ENCODE results near the gene CMTM2.

CMTM2 gene

GRCh38 chr16:66596986-66597848 lies 18.0 kb downstream of the CMTM2 start:
- no peak overlapping the region for H2AK5ac ChIP-seq (ENCODE audit: low read length, severe bottlenecking)
- no peak overlapping the region for H3K4ac ChIP-seq (ENCODE audit: low read depth in 1 of 2, low read length in 2 of 2)
- no peak overlapping the region for H2BK120ac ChIP-seq (ENCODE audit: low read depth, low read length)
- H2BK15ac ChIP-seq (ENCODE audit: low read depth, poor library complexity, severe bottlenecking): no peak overlapping the region
- 88% methylated on average over 5 of the region's 5 CpGs for WGBS
- no peak for DNase-seq
- no peaks in the 10 kb centered on the region for H3K9me3 ChIP-seq (ENCODE audit: control insufficient read depth, low read length)
- no peak overlapping the region for H3K23ac ChIP-seq (ENCODE audit: low read length in 2 of 2)
- no peak overlapping the region for H3K4me3 ChIP-seq (ENCODE audit: insufficient read depth in 1 of 2, low read depth in 1 of 2, low read length in 2 of 2)
- H2BK5ac ChIP-seq (ENCODE audit: low read depth, low read length, poor library complexity, severe bottlenecking): no peak overlapping the region
- no peak overlapping the region for H2BK12ac ChIP-seq (ENCODE audit: low read length in 2 of 2)
- H3K4me2 ChIP-seq (ENCODE audit: low read length, poor library complexity, severe bottlenecking): no peak overlapping the region
- H3K4me1 ChIP-seq (ENCODE audit: control insufficient read depth, insufficient read depth, low read depth, low read length): peaks cover 5% of the 10 kb centered on the region
- no peak overlapping the region for H2AFZ ChIP-seq (ENCODE audit: low read depth, low read length)
- H3K27ac ChIP-seq (ENCODE audit: low read length, poor library complexity, severe bottlenecking): no peak overlapping the region
- H3K9ac ChIP-seq (ENCODE audit: low read length): no peak overlapping the region
- H3K27me3 ChIP-seq (ENCODE audit: control insufficient read depth in 1 of 2, insufficient read depth in 1 of 2, low read length in 2 of 2): peaks cover 0 to 11% of the 10 kb centered on the region in 2 experiments
- no peaks in the 10 kb centered on the region for H3K79me1 ChIP-seq (replicated peaks; ENCODE audit: low read length, poor library complexity, severe bottlenecking)
- H4K91ac ChIP-seq (ENCODE audit: low read length): no peak overlapping the region
- no peak overlapping the region for H3K18ac ChIP-seq (ENCODE audit: low read depth in 1 of 2, low read length in 2 of 2)
- no peak overlapping the region for H3K14ac ChIP-seq (ENCODE audit: low read length in 2 of 2)
- H3K36me3 ChIP-seq (ENCODE audit: control insufficient read depth in 1 of 2, insufficient read depth in 2 of 2, low read depth in 1 of 2, low read length in 2 of 2): no peaks in the 10 kb centered on the region
- H4K8ac ChIP-seq (ENCODE audit: low read length): no peak overlapping the region

- Histone ChIP-seq H3K4ac (ENCODE audit: low read depth in 1 of 2, low read length in 2 of 2) (no peak overlapping the region), H2AK5ac (ENCODE audit: low read length, severe bottlenecking) (no peak overlapping the region), H3K27ac (ENCODE audit: low read length, poor library complexity, severe bottlenecking) (no peak overlapping the region), H2BK15ac (ENCODE audit: low read depth, poor library complexity, severe bottlenecking) (no peak overlapping the region), H2BK12ac (ENCODE audit: low read length in 2 of 2) (no peak overlapping the region), H3K9ac (ENCODE audit: low read length) (no peak overlapping the region), H3K27me3 (ENCODE audit: control insufficient read depth in 1 of 2, insufficient read depth in 1 of 2, low read length in 2 of 2) (peaks cover 0 to 11% of the 10 kb centered on the region in 2 experiments), H3K36me3 (ENCODE audit: control insufficient read depth in 1 of 2, insufficient read depth in 2 of 2, low read depth in 1 of 2, low read length in 2 of 2) (no peaks in the 10 kb centered on the region), H3K9me3 (ENCODE audit: control insufficient read depth, low read length) (no peaks in the 10 kb centered on the region), H4K91ac (ENCODE audit: low read length) (no peak overlapping the region), H3K4me2 (ENCODE audit: low read length, poor library complexity, severe bottlenecking) (no peak overlapping the region), H2BK5ac (ENCODE audit: low read depth, low read length, poor library complexity, severe bottlenecking) (no peak overlapping the region), H4K8ac (ENCODE audit: low read length) (no peak overlapping the region), H3K4me3 (ENCODE audit: insufficient read depth in 1 of 2, low read depth in 1 of 2, low read length in 2 of 2) (no peak overlapping the region), H2BK120ac (ENCODE audit: low read depth, low read length) (no peak overlapping the region), H3K14ac (ENCODE audit: low read length in 2 of 2) (no peak overlapping the region), H3K79me1 (replicated peaks; ENCODE audit: low read length, poor library complexity, severe bottlenecking) (no peaks in the 10 kb centered on the region), H3K23ac (ENCODE audit: low read length in 2 of 2) (no peak overlapping the region), H2AFZ (ENCODE audit: low read depth, low read length) (no peak overlapping the region), H3K4me1 (ENCODE audit: control insufficient read depth, insufficient read depth, low read depth, low read length) (peaks cover 5% of the 10 kb centered on the region), H3K18ac (ENCODE audit: low read depth in 1 of 2, low read length in 2 of 2) (no peak overlapping the region)
- no CpG with 5 or more reads among the region's 3 CpGs for WGBS
- no peak for DNase-seq
These were observed 18.8 kb downstream of the CMTM2 start for GRCh38 chr16:66598111-66598510.

- no peak overlapping the region for H2BK120ac ChIP-seq (ENCODE audit: low read depth, low read length)
- no peak overlapping the region for H2BK12ac ChIP-seq (ENCODE audit: low read length in 2 of 2)
- no peak overlapping the region for H3K9ac ChIP-seq (ENCODE audit: low read length)
- no peak overlapping the region for H3K27ac ChIP-seq (ENCODE audit: low read length, poor library complexity, severe bottlenecking)
- no peak overlapping the region for H4K8ac ChIP-seq (ENCODE audit: low read length)
- no peak overlapping the region for H3K18ac ChIP-seq (ENCODE audit: low read depth in 1 of 2, low read length in 2 of 2)
- no peak overlapping the region for H3K4ac ChIP-seq (ENCODE audit: low read depth in 1 of 2, low read length in 2 of 2)
- H2BK5ac ChIP-seq (ENCODE audit: low read depth, low read length, poor library complexity, severe bottlenecking): no peak overlapping the region
- no peaks in the 10 kb centered on the region for H3K79me1 ChIP-seq (replicated peaks; ENCODE audit: low read length, poor library complexity, severe bottlenecking)
- no peak overlapping the region for H2AK5ac ChIP-seq (ENCODE audit: low read length, severe bottlenecking)
- WGBS: 86% methylated on average over 4 of the region's 4 CpGs
- no peaks in the 10 kb centered on the region for H3K36me3 ChIP-seq (ENCODE audit: control insufficient read depth in 1 of 2, insufficient read depth in 2 of 2, low read depth in 1 of 2, low read length in 2 of 2)
- H3K23ac ChIP-seq (ENCODE audit: low read length in 2 of 2): no peak overlapping the region
- H3K4me1 ChIP-seq (ENCODE audit: control insufficient read depth, insufficient read depth, low read depth, low read length): peaks cover 9% of the 10 kb centered on the region
- H3K4me2 ChIP-seq (ENCODE audit: low read length, poor library complexity, severe bottlenecking): no peak overlapping the region
- DNase-seq: no peak
- no peak overlapping the region for H2BK15ac ChIP-seq (ENCODE audit: low read depth, poor library complexity, severe bottlenecking)
- no peak overlapping the region for H2AFZ ChIP-seq (ENCODE audit: low read depth, low read length)
- no peak overlapping the region for H4K91ac ChIP-seq (ENCODE audit: low read length)
- H3K9me3 ChIP-seq (ENCODE audit: control insufficient read depth, low read length): no peaks in the 10 kb centered on the region
- H3K4me3 ChIP-seq (ENCODE audit: insufficient read depth in 1 of 2, low read depth in 1 of 2, low read length in 2 of 2): no peak overlapping the region
- peaks cover 0 to 3% of the 10 kb centered on the region in 2 experiments for H3K27me3 ChIP-seq (ENCODE audit: control insufficient read depth in 1 of 2, insufficient read depth in 1 of 2, low read length in 2 of 2)
- H3K14ac ChIP-seq (ENCODE audit: low read length in 2 of 2): no peak overlapping the region
These were observed 20.5 kb downstream of the CMTM2 start for GRCh38 chr16:66599726-66600125.

GRCh38 chr16:66600477-66600876 lies 21.2 kb downstream of the CMTM2 start:
- Histone ChIP-seq H3K9ac (ENCODE audit: low read length) (no peak overlapping the region), H3K27me3 (ENCODE audit: control insufficient read depth in 1 of 2, insufficient read depth in 1 of 2, low read length in 2 of 2) (no peaks in the 10 kb centered on the region), H3K4me1 (ENCODE audit: control insufficient read depth, insufficient read depth, low read depth, low read length) (peaks cover 9% of the 10 kb centered on the region), H2BK12ac (ENCODE audit: low read length in 2 of 2) (no peak overlapping the region), H2BK15ac (ENCODE audit: low read depth, poor library complexity, severe bottlenecking) (no peak overlapping the region), H3K18ac (ENCODE audit: low read depth in 1 of 2, low read length in 2 of 2) (no peak overlapping the region), H4K91ac (ENCODE audit: low read length) (no peak overlapping the region), H3K4ac (ENCODE audit: low read depth in 1 of 2, low read length in 2 of 2) (no peak overlapping the region), H3K23ac (ENCODE audit: low read length in 2 of 2) (no peak overlapping the region), H2BK120ac (ENCODE audit: low read depth, low read length) (no peak overlapping the region), H3K36me3 (ENCODE audit: control insufficient read depth in 1 of 2, insufficient read depth in 2 of 2, low read depth in 1 of 2, low read length in 2 of 2) (no peaks in the 10 kb centered on the region), H2AFZ (ENCODE audit: low read depth, low read length) (no peak overlapping the region), H3K4me2 (ENCODE audit: low read length, poor library complexity, severe bottlenecking) (no peak overlapping the region), H3K27ac (ENCODE audit: low read length, poor library complexity, severe bottlenecking) (no peak overlapping the region), H2AK5ac (ENCODE audit: low read length, severe bottlenecking) (no peak overlapping the region), H3K14ac (ENCODE audit: low read length in 2 of 2) (no peak overlapping the region), H4K8ac (ENCODE audit: low read length) (no peak overlapping the region), H3K9me3 (ENCODE audit: control insufficient read depth, low read length) (no peaks in the 10 kb centered on the region), H3K79me1 (replicated peaks; ENCODE audit: low read length, poor library complexity, severe bottlenecking) (no peaks in the 10 kb centered on the region), H3K4me3 (ENCODE audit: insufficient read depth in 1 of 2, low read depth in 1 of 2, low read length in 2 of 2) (no peak overlapping the region), H2BK5ac (ENCODE audit: low read depth, low read length, poor library complexity, severe bottlenecking) (no peak overlapping the region)
- 93% methylated on average over 1 of the region's 1 CpG for WGBS
- DNase-seq: no peak

Data from mesenchymal stem cell (in vitro differentiated cells and primary cell).